HG02870 (cell line): ENCODE measurements around the gene GMCL2.
A peak's percentile ranks its signal among the peaks of the same experiment; 100 is the strongest.
"Not testable (repeated sequence)": the region's sequence is repeated elsewhere in the genome, so short reads cannot be mapped to it uniquely, and the experiment has no call there.

Experiments used
- ATAC-seq: cut with Tn5 transposase; IDR thresholded peaks from one replicate; pipeline ENCODE4 v1.9.1; 2021; ENCODE audit warnings: mild to moderate bottlenecking, moderate library complexity; ENCODE audit not compliant: unreplicated experiment

GMCL2 gene

DNA sequence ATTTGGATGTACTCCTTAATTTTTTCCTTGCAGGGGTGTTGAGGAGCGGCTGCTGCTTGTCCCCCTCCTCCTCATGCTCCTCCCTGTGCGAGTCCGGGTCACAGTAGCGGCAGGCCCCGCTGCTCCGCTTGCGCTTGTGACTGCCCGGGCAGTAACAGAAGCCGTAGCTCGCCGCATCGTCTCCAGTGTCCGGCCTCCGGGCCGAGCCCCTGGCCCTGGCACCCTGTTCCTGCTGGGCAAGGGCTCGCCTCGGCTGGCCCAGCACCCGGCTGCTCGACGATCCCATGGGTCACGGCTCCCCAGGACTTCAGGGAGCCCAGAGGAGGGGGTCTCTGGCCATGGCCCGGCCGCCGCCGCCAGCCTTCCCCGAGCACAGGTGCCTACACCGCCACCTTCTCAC, at the start of gene GMCL2:
Gene GMCL2 (minus strand): TSS at position 358 of the 400 bp plus-strand sequence. CDS start 72 bp downstream, at position 286.
- ATAC-seq: no peak

- ATAC-seq: no peak
These were observed 49.5 kb upstream of the GMCL2 start for GRCh38 chr5:178236679-178237078.

DNA sequence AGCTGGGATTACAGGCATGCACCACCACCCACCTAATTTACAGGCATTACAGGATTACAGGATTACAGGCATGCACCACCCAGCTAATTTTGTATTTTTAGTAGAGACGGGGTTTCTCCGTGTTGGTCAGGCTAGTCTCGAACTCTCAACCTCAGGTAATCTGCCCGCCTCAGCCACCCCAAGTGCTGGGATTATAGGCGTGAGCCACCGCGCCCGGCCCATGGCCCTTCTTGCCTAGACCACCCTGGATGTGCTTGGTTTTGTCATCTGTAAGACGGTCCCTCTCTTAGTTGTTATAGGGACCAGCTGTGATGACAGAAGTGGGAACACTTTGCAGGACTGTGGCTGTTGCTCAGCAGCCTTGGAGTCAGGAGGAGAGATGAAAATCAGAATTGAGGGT, 49.0 kb upstream of the GMCL2 start:
- no peak for ATAC-seq

- ATAC-seq: no peak
These were observed 48.4 kb upstream of the GMCL2 start for GRCh38 chr5:178235588-178235974.

- no peak for ATAC-seq
These were observed 47.8 kb upstream of the GMCL2 start for GRCh38 chr5:178234750-178235587.

DNA sequence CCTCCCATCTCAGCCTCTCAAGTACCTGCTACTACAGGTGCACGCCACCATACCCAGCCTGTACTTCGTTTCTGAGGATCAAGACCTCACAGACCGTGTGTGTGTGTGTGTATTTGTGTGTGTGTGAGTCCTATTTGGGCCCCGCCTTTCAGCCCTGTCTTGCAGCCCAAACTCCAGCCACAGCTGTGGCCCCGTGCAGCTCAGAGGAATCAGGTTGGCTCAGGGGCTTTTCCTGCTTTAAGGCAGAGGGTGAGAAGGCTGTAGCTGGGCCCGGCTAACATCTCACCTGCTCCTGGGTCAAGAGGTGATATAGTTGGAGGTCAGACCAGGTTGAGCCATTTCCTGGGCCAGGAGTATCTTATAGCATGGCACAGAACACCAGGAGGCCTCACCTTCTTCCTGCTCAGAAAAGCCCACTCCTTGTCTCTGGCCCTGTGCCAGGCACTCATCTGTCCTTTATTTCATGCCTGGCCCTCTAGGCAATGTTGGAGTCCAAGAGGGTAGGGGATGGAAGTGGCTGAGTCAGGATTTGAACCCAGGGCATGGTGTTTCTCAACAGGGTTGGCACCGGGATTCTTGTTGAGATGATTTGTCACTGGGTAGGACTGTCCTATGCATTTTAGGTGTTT, 47.1 kb upstream of the GMCL2 start:
- ATAC-seq: no peak

DNA sequence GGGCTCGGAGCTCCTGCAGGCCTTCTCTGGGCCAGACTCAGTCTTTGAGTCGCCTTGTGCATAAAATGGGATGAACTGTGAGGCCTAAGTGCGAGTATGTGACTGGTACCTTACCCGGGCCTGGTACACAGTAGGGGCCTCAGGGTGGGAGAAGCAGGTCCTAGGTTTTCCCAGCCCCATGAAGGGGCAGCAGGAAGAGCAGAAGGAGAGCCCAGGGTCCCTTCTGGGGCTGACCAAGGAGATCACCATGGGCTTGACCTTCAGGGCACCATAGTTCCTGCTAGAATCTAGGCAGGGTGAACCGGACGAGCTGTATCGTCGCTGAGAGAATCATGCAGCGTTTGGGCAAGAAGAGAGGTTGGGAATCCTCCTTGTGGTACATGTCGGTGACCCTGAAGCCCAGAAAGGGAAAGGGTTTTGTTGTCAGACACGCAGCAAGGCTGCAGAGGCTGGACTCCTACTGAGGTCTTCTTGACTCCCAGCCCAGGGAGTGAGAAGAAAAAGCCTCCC, 45.8 kb upstream of the GMCL2 start:
- ATAC-seq: no peak

DNA sequence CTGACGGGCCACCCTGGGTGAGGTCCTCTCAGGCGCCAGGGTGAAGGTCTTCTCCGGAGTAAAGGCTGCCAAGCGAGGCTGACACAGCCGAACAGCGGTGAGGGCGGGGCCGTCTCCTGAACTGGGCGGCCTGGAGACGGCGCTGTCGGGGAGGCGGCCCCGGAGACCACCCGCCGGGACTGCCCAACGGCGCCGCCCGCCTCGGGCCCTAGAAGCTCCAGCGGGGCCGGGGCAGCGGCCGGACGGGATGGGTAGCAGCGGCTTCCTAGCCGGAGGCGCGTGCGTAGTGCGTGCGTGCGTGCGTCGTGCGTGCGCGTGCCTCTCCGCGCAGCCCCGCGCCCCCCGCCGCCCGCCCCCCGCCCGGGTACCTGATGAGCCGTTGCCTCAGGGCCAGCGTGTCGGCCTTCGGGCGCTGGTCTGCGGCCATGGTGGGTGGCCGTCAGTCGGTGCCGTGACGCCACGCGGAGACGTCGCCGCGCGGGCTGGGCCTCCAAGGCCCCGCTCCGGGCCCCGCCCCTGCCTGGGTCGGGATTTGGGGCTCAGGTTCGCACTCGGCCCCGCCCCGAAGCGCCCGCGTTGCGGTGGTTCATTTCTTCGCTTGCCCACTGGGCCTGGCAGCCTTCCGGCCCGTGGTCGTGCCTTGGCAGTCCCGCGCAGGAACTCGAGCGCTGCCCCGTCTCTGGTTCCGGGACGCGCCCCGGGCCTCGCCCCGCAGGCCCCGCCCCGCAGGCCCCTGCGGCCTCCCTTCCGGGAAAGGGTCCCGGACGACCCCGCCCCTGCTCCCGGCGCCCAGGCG, 45.2 kb upstream of the GMCL2 start, which contains the start of gene PHYKPL:
Gene PHYKPL (minus strand): TSS at position 679 of the 796 bp plus-strand sequence. CDS start 252 bp downstream, at position 427.
- ATAC-seq: peak; percentile 52

GRCh38 chr5:178231539-178232123, 44.5 kb upstream of the GMCL2 start:
- ATAC-seq: no peak

DNA sequence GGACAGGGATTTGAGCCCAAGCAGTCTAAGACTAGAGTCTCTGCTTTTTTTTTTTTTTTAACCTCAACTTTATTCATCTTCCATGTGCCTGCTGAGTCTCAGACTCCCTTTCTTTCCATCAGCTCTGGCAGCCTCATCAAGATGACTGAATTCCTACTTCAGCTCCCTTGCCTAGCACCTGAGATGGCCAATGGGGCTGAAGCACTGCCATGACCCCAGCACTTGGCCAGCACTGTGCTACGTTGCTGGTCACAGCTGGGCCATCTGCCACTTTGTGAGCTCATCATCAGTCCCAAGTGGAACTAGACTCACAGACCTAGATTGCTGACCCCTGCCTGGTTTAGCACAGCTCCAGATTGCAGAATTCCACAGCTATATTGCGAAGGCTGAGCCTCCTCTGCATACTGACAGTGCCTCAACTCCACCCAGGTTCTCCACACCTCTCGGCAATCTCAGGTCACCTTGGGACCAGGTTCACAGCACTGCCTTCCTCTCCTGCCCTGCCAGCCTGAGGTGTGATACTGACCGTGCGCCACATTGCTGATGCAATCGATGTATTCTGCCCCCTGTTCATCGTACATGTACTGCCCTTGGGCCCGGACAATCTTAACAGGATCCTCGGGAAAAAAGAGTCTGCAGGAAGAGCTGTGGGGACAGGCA, 43.8 kb upstream of the GMCL2 start:
- no peak for ATAC-seq

GRCh38 chr5:178229861-178230260, 42.7 kb upstream of the GMCL2 start:
- ATAC-seq: no peak

DNA sequence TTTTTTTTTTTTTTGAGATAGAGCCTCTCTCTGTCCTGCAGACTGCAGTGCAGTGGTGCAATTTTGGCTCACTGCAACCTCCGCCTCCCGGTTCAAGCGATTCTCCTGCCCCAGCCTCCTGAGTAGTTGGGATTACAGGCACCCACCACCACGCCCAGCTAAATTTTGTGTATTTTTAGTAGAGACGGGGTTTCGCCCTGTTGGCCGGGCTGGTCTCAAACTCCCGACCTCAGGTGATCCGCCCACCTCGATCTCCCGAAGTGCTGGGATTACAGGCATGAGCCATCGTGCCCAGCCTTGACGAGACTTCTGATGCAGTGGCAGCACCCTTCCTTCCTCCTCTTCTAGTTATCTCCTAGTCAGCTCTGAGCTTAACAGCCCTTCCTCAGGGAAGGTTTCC, 41.9 kb upstream of the GMCL2 start:
- not testable (repeated sequence) for ATAC-seq

GRCh38 chr5:178228609-178229008, 41.4 kb upstream of the GMCL2 start:
- ATAC-seq: no peak

- ATAC-seq: no peak
These were observed 40.8 kb upstream of the GMCL2 start for GRCh38 chr5:178227929-178228328.

GRCh38 chr5:178227138-178227659, 40.0 kb upstream of the GMCL2 start:
- ATAC-seq: no peak

- no peak for ATAC-seq
These were observed 38.0 kb upstream of the GMCL2 start for GRCh38 chr5:178225174-178225573.

GRCh38 chr5:178224403-178224802, 37.2 kb upstream of the GMCL2 start:
- no peak for ATAC-seq

DNA sequence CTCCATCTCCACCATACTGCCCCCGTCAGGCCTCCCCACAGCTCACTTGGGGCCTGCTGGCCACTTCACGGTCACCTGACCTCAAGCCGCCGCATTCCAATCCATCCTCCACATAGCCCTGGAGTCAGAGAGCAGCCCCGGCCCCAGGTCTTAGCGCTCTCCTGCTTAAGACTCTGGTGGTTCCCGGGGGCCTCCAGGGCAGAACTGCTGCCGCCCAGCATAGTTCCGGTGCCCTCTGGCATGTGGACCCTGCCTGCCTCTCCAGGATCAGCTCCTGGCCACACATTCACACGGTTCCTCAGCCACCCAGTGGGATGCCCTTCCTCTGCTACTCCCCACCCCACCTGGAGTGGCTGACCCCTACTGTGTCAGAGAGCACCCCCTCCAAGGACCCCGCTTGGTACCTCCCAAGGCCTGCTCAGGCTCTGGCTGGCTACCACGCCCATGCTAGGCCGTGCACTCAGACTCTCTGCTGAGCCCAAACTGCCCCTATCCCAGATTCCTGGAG, 36.7 kb upstream of the GMCL2 start:
- no peak for ATAC-seq

- no peak for ATAC-seq
These were observed 36.1 kb upstream of the GMCL2 start for GRCh38 chr5:178223196-178223773.

- ATAC-seq: no peak
These were observed 35.1 kb upstream of the GMCL2 start for GRCh38 chr5:178222292-178222691.
